ENCODE data around the gene SMG5. TPM values are rescaled to one million over a fixed set of nuclear protein-coding genes. Genes with fewer than 3 reads are reported as not detected.

The SMG5 gene
- total RNA-seq, 3 donors from 2014 or later = 35.7 to 67.8 (median 54.7) TPM

DNA sequence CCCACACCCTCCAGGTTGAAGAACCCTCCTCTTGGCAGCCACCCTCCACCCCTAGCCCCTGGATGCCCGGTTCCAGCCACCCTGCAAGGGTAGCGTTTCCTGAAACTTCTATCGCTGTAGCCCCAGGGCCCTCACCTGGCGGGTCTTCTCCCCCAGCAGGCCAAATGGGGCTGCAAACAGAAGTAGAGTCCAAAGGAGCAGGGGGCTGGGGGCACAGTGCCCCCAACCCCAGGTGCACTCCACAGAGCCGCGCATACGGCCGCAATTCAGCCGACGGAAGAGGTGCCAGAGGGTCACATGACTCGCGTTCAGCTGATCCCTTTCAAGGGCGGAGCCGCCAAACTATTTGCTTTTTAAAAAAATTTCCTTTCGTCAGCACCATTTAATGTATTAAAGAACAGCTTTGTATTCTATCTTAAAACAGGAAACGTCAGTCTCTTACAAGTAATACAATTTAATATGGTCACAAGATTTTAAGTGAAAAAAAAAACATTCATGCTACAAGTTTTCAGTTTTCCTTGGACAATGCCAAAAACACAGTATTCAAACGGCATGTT, 12.8 kb upstream of the SMG5 start, which contains the start of gene GLMP:
Gene GLMP, minus strand, starts transcription at position 289 of the 557 bp plus-strand sequence. Its CDS starts 34 bp downstream, at position 255.
- peak; percentile 41 to 62 for DNase-seq (ENCODE audit: low spot score in 2 of 2)

DNA sequence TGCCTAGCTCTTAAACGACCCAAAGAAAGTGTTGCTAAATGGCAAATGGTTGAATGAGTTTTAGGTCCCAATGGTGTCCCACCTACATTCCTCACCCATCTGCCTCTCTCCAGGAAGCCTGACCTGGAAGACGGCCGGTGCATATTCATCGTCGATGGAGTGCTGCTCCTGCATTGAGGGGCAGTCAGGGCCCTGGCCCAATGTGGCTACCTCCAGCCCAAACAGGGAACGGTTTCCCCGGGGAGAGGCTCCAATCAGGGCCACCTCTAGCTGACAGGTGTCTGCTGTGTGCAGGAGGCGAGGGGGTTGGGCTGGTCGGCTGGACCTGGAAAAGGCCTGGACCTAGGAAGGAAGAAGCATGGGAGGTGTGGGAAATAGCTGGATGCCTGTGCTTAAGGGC, 11.3 kb upstream of the SMG5 start:
- no peak for DNase-seq (ENCODE audit: low spot score in 2 of 2)
- intact Hi-C loops (cut with DNase I; ENCODE audit: low total_unique reads) = loop anchor here (2.0 kb wide), 1 partner anchor 211 kb away; the partner anchor contains the start of gene MEX3A
- peak overlapping the region in 1 of 2 donors; percentile 19 for H3K27ac ChIP-seq
- no peaks in the 10 kb centered on the region for H3K9me3 ChIP-seq
- no peaks in the 10 kb centered on the region for H3K27me3 ChIP-seq
- H3K36me3 ChIP-seq = no peaks in the 10 kb centered on the region
- no peak overlapping the region for H3K4me3 ChIP-seq
- TF ChIP-seq POLR2A (IDR thresholded peaks at IDR 0.05) (no peak), CTCF (IDR thresholded peaks at IDR 0.05) (no peak), POLR2AphosphoS5 (IDR thresholded peaks at IDR 0.05) (no peak)
- H3K4me1 ChIP-seq = peaks cover 0 to 3% of the 10 kb centered on the region in 2 donors

More for the DNA sequence above, 12.8 kb upstream of the SMG5 start, which contains the start of gene GLMP:
- intact Hi-C loops (cut with DNase I; ENCODE audit: low total_unique reads) = loop anchor here (5.0 kb wide), 1 partner anchor 1493 kb away; no protein-coding TSS in a partner anchor
- H3K27ac ChIP-seq = peak within 1 kb of the TSS; percentile 68 to 69
- H3K36me3 ChIP-seq = no peaks in the 10 kb centered on the region
- H3K27me3 ChIP-seq = no peaks in the 10 kb centered on the region
- TF ChIP-seq POLR2A (IDR thresholded peaks at IDR 0.05) (no peak), CTCF (IDR thresholded peaks at IDR 0.05) (no peak), POLR2AphosphoS5 (IDR thresholded peaks at IDR 0.05) (peak in 2 of 3 donors; percentile 28 to 37)
- no peaks in the 10 kb centered on the region for H3K9me3 ChIP-seq
- H3K4me3 ChIP-seq = peak within 1 kb of the TSS; percentile 64 to 79 (median 69)
- H3K4me1 ChIP-seq = peaks cover 0 to 3% of the 10 kb centered on the region in 2 donors

GRCh38 chr1:156293098-156293434, 10.4 kb upstream of the SMG5 start:
- H3K27me3 ChIP-seq = no peaks in the 10 kb centered on the region
- H3K27ac ChIP-seq = peak overlapping the region in 1 of 2 donors; percentile 62
- TF ChIP-seq CTCF (IDR thresholded peaks at IDR 0.05) = no peak
- no peak for TF ChIP-seq POLR2A (IDR thresholded peaks at IDR 0.05)
- TF ChIP-seq POLR2AphosphoS5 (IDR thresholded peaks at IDR 0.05) = no peak
- peaks cover 0 to 3% of the 10 kb centered on the region in 2 donors for H3K4me1 ChIP-seq
- DNase-seq (ENCODE audit: low spot score in 2 of 2) = no peak
- no peak overlapping the region for H3K4me3 ChIP-seq
- no peaks in the 10 kb centered on the region for H3K9me3 ChIP-seq
- no peaks in the 10 kb centered on the region for H3K36me3 ChIP-seq
- intact Hi-C loops (cut with DNase I; ENCODE audit: low total_unique reads) = loop anchor here (2.0 kb wide), 1 partner anchor 210 kb away; the partner anchor contains the start of gene MEX3A

DNA sequence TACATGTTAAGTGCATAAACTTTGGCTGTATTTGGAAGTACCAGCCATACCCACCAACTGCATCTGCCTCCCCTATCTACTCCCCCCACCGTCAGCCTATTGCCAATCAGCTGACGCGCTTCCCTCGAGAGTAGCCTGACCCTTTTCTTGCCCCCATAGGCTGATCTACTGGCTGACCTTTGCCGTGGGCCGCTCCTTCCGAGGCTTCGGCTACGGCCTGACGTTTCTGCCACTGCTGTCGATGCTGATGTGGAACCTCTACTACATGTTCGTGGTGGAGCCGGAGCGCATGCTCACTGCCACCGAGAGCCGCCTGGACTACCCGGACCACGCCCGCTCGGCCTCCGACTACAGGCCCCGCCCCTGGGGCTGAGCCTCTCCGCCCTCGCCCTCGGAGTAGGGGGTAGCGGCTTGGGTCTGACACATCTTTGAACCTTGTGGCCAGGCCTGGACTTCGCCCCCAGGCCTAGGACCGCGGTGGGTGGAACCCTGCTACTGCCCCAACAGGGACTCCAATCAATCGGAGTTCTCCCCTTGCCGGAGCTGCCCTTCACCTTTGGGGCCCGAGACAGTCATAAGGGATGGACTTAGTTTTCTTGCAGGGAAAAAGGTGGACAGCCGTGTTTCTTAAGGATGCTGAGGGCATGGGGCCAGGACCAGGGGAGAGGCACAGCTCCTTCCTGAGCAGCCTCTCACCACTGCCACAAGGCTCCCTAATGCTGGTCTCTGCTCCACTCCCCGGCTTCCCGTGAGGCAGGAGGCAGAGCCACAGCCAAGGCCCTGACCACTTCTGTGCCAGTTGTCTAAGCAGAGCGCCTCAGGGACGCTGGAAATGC, 8.8 kb upstream of the SMG5 start:
- Histone ChIP-seq H3K27me3 (no peaks in the 10 kb centered on the region), H3K36me3 (no peaks in the 10 kb centered on the region), H3K27ac (peak overlapping the region; percentile 72 to 90), H3K4me3 (peak overlapping the region; percentile 40 to 68 (median 51)), H3K9me3 (no peaks in the 10 kb centered on the region), H3K4me1 (peaks cover 0 to 3% of the 10 kb centered on the region in 2 donors)
- DNase-seq (ENCODE audit: low spot score in 2 of 2) = peak; percentile 70 to 74
- TF ChIP-seq POLR2AphosphoS5 (IDR thresholded peaks at IDR 0.05) (peak in 1 of 3 donors; percentile 57), POLR2A (IDR thresholded peaks at IDR 0.05) (no peak)
- intact Hi-C loops (cut with DNase I; ENCODE audit: low total_unique reads) = loop anchor here (2.0 kb wide), 1 partner anchor 209 kb away; the partner anchor contains the start of gene MEX3A

DNA sequence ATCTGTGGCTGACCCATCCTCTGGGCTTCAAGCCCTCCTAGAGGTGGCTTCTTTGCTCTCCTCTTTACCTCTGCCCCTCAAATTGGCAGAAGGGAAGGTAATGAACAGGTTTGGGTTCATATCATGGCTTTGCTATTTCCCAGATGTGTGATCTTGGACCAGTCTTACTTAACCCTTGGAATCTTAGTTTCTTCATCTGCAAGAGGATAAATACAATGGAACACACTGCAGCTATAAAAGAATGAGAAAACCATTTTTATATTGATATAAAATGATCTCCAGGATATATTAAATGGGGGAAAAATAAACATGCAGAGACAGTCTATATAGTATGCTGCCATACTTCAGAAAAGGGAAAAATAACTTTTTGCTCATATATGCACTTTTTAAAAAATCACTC, 7.2 kb upstream of the SMG5 start:
- TF ChIP-seq POLR2A (IDR thresholded peaks at IDR 0.05) (no peak), POLR2AphosphoS5 (IDR thresholded peaks at IDR 0.05) (no peak), CTCF (IDR thresholded peaks at IDR 0.05) (no peak)
- H3K4me1 ChIP-seq = peaks cover 0 to 2% of the 10 kb centered on the region in 2 donors

More for the DNA sequence above, 7.2 kb upstream of the SMG5 start:
- intact Hi-C loops (cut with DNase I; ENCODE audit: low total_unique reads) = no loop called here
- H3K9me3 ChIP-seq = no peaks in the 10 kb centered on the region
- H3K36me3 ChIP-seq = no peaks in the 10 kb centered on the region
- no peaks in the 10 kb centered on the region for H3K27me3 ChIP-seq
- H3K27ac ChIP-seq = no peak overlapping the region
- no peak overlapping the region for H3K4me3 ChIP-seq
- no peak for DNase-seq (ENCODE audit: low spot score in 2 of 2)

All from breast epithelium (tissue), 4 donors.